ENCODE measurements around the gene FPGT. TPM values are rescaled to one million over a fixed set of nuclear protein-coding genes. Genes with fewer than 3 reads are reported as not detected.
A peak's percentile ranks its signal among the peaks of the same experiment; 100 is the strongest.

The FPGT gene
- total RNA-seq (23.0 TPM), polyA plus RNA-seq (ENCODE audit: insufficient read depth, low read depth, low replicate concordance) (8.0 TPM)
- long read RNA-seq, donor 1, transcript FPGT-202 (4 exons, 3,254 nt) = major isoform, 9 of 10 reads
- long read RNA-seq, donor 1, partial matches to known transcripts = 0 of 10 reads
- long read RNA-seq, donor 1, other reads (novel, unspliced or antisense) = 0 of 10 reads
- long read RNA-seq, donor 2, transcript FPGT-202 (4 exons, 3,254 nt) = major isoform, 6 of 7 reads
- long read RNA-seq, donor 2, partial matches to known transcripts = 0 of 7 reads
- long read RNA-seq, donor 2, other reads (novel, unspliced or antisense) = 0 of 7 reads
- long read RNA-seq, donor 3, transcript FPGT-202 (4 exons, 3,254 nt) = major isoform, 6 of 7 reads
- long read RNA-seq, donor 3, partial matches to known transcripts = 0 of 7 reads
- long read RNA-seq, donor 3, other reads (novel, unspliced or antisense) = 0 of 7 reads
- long read RNA-seq, donor 4, transcript FPGT-202 (4 exons, 3,254 nt) = major isoform, 8 of 8 reads
- long read RNA-seq, donor 4, partial matches to known transcripts = 0 of 8 reads
- long read RNA-seq, donor 4, other reads (novel, unspliced or antisense) = 0 of 8 reads
- long read RNA-seq, donor 5 = 0 reads
- long read RNA-seq, donor 6, transcript FPGT-202 (4 exons, 3,254 nt) = major isoform, 14 of 14 reads
- long read RNA-seq, donor 6, partial matches to known transcripts = 0 of 14 reads
- long read RNA-seq, donor 6, other reads (novel, unspliced or antisense) = 0 of 14 reads
- long read RNA-seq, donor 7, transcript FPGT-202 (4 exons, 3,254 nt) = major isoform, 12 of 17 reads
- long read RNA-seq, donor 7, partial matches to known transcripts = 0 of 17 reads
- long read RNA-seq, donor 7, other reads (novel, unspliced or antisense) = 3 of 17 reads
- long read RNA-seq, donor 8, transcript FPGT-202 (4 exons, 3,254 nt) = major isoform, 10 of 12 reads
- long read RNA-seq, donor 8, partial matches to known transcripts = 0 of 12 reads
- long read RNA-seq, donor 8, other reads (novel, unspliced or antisense) = 0 of 12 reads
- long read RNA-seq, donor 9, transcript FPGT-202 (4 exons, 3,254 nt) = major isoform, 6 of 7 reads
- long read RNA-seq, donor 9, partial matches to known transcripts = 0 of 7 reads
- long read RNA-seq, donor 9, other reads (novel, unspliced or antisense) = 0 of 7 reads
- long read RNA-seq, donor 10, partial matches to known transcripts = 0 of 2 reads
- long read RNA-seq, donor 10, other reads (novel, unspliced or antisense) = 0 of 2 reads

GRCh38 chr1:74197657-74198552 is at the start of gene FPGT, which contains the start of gene LRRIQ3:
Gene FPGT, plus strand, starts transcription at chr1:74198242. Its CDS starts 37 bp downstream, at chr1:74198279.
Gene LRRIQ3, minus strand, starts transcription at chr1:74198176. Its CDS starts 14,492 bp downstream, at chr1:74183684.
- DNase-seq (peak; percentile 98 to 99 (median 98)), FAIRE-seq (peak; percentile 64)
- H3K9ac ChIP-seq (ENCODE audit: low read length in 3 of 3) = peak within 1 kb of the TSS; percentile 84 to 96 (median 95)
- H3K9me3 ChIP-seq (ENCODE audit: control insufficient read depth in 2 of 3, insufficient read depth in 1 of 3, low read length in 3 of 3) = no peaks in the 10 kb centered on the region
- H3K4me3 ChIP-seq (ENCODE audit: low read length in 3 of 3) = peak within 1 kb of the TSS; percentile 93 to 97 (median 96)
- intact Hi-C loops (cut with DNase I) = no loop called here
- no peak for TF ChIP-seq CTCF (IDR thresholded peaks at IDR 0.05; ENCODE audit: borderline replicate concordance, extremely low read depth, insufficient read depth)
- no peaks in the 10 kb centered on the region for H3K36me3 ChIP-seq (ENCODE audit: control insufficient read depth in 2 of 3, insufficient read depth in 3 of 3, low read length in 3 of 3)
- peaks cover 0 to 2% (median 0%) of the 10 kb centered on the region in 3 donors for H3K4me1 ChIP-seq (ENCODE audit: control insufficient read depth in 2 of 3, insufficient read depth in 2 of 3, low read depth in 1 of 3, low read length in 3 of 3)
- peak within 1 kb of the TSS; percentile 49 to 71 for H3K27ac ChIP-seq (ENCODE audit: low read depth in 2 of 2, low read length in 2 of 2)
- no peaks in the 10 kb centered on the region for H3K27me3 ChIP-seq (ENCODE audit: control insufficient read depth, insufficient read depth, low read length)

DNA sequence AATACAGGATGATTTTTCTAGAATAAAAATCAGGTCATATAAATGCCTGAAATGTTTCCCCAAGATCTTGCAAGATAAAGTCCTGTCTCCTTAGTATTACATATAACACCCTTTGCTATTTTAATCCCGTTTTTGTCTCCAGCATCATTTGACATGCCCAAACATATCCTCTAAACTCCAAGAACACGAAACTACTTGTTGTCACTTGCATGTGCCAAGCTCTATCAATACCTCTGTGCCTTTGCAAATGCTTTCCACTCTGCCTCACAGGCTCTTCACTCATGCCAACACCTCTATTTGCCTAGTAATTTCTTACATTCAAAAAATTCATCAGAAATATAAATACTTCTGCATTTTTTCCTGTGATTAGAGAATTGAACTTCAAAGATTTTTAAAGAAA is 38.0 kb upstream of the FPGT start:
- Histone ChIP-seq H3K9ac (ENCODE audit: low read length in 3 of 3) (no peak overlapping the region), H3K9me3 (ENCODE audit: control insufficient read depth in 2 of 3, insufficient read depth in 1 of 3, low read length in 3 of 3) (no peaks in the 10 kb centered on the region), H3K36me3 (ENCODE audit: control insufficient read depth in 2 of 3, insufficient read depth in 3 of 3, low read length in 3 of 3) (no peaks in the 10 kb centered on the region), H3K4me1 (ENCODE audit: control insufficient read depth in 2 of 3, insufficient read depth in 2 of 3, low read depth in 1 of 3, low read length in 3 of 3) (no peaks in the 10 kb centered on the region), H3K4me3 (ENCODE audit: low read length in 3 of 3) (no peak overlapping the region), H3K27ac (ENCODE audit: low read depth in 2 of 2, low read length in 2 of 2) (no peak overlapping the region), H3K27me3 (ENCODE audit: control insufficient read depth, insufficient read depth, low read length) (no peaks in the 10 kb centered on the region)
- no peak for TF ChIP-seq CTCF (IDR thresholded peaks at IDR 0.05; ENCODE audit: borderline replicate concordance, extremely low read depth, insufficient read depth)
- DNase-seq (no peak), FAIRE-seq (no peak)
- intact Hi-C loops (cut with DNase I) = no loop called here

DNA sequence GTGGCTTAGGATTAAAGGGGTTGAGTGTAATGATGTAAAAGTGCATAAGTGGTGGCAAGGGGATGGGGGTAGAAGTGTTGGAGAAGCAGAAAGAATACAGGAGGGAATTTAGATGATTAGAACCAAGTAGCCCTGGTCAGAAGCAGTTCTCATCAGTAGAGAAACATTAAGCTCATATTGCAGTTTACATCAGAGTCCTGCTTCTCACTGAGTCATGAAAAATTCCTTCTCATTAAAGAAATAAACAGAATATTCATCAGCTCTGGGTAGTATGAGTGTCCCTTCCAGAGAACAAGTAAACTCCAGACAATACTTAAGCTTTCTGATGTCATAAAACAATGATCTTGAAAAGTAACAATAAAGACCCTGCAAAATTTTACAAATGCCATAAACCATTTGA is 36.5 kb upstream of the FPGT start:
- no peaks in the 10 kb centered on the region for H3K36me3 ChIP-seq (ENCODE audit: control insufficient read depth in 2 of 3, insufficient read depth in 3 of 3, low read length in 3 of 3)
- H3K9ac ChIP-seq (ENCODE audit: low read length in 3 of 3) = no peak overlapping the region
- H3K4me3 ChIP-seq (ENCODE audit: low read length in 3 of 3) = no peak overlapping the region
- DNase-seq (no peak), FAIRE-seq (no peak)
- no peak overlapping the region for H3K27ac ChIP-seq (ENCODE audit: low read depth in 2 of 2, low read length in 2 of 2)
- H3K9me3 ChIP-seq (ENCODE audit: control insufficient read depth in 2 of 3, insufficient read depth in 1 of 3, low read length in 3 of 3) = no peaks in the 10 kb centered on the region
- H3K4me1 ChIP-seq (ENCODE audit: control insufficient read depth in 2 of 3, insufficient read depth in 2 of 3, low read depth in 1 of 3, low read length in 3 of 3) = no peaks in the 10 kb centered on the region
- no peaks in the 10 kb centered on the region for H3K27me3 ChIP-seq (ENCODE audit: control insufficient read depth, insufficient read depth, low read length)
- intact Hi-C loops (cut with DNase I) = no loop called here
- TF ChIP-seq CTCF (IDR thresholded peaks at IDR 0.05; ENCODE audit: borderline replicate concordance, extremely low read depth, insufficient read depth) = no peak

Measured in kidney (tissue), 22 donors.